ENCODE data around the gene TNFRSF17.

The TNFRSF17 gene

GRCh38 chr16:11972128-11972527 is 7.1 kb downstream of the TNFRSF17 start:
- DNase-seq (ENCODE audit: low read depth): no peak

- DNase-seq (ENCODE audit: low read depth): no peak
Measured at GRCh38 chr16:11973070-11973469, 8.1 kb downstream of the TNFRSF17 start.

- no peak for DNase-seq (ENCODE audit: low read depth)
Measured at GRCh38 chr16:11976850-11977375, 11.9 kb downstream of the TNFRSF17 start.

GRCh38 chr16:11977376-11978041 is 12.5 kb downstream of the TNFRSF17 start:
- peak; percentile 73 for DNase-seq (ENCODE audit: low read depth)

GRCh38 chr16:11978080-11978479 is 13.1 kb downstream of the TNFRSF17 start:
- no peak for DNase-seq (ENCODE audit: low read depth)

- DNase-seq (ENCODE audit: low read depth): no peak
Measured at GRCh38 chr16:11979013-11979672, 14.1 kb downstream of the TNFRSF17 start.

GRCh38 chr16:11980136-11980844 is 15.3 kb downstream of the TNFRSF17 start:
- no peak for DNase-seq (ENCODE audit: low read depth)

- DNase-seq (ENCODE audit: low read depth): no peak
Measured at GRCh38 chr16:11985250-11985649, 20.2 kb downstream of the TNFRSF17 start.

GRCh38 chr16:11986521-11987057 is 21.6 kb downstream of the TNFRSF17 start:
- DNase-seq (ENCODE audit: low read depth): no peak

GRCh38 chr16:11988258-11988978 is 23.4 kb downstream of the TNFRSF17 start:
- DNase-seq (ENCODE audit: low read depth): no peak

GRCh38 chr16:11990702-11991390 is 25.8 kb downstream of the TNFRSF17 start:
- no peak for DNase-seq (ENCODE audit: low read depth)

GRCh38 chr16:11992008-11992584 is 27.1 kb downstream of the TNFRSF17 start:
- DNase-seq (ENCODE audit: low read depth): no peak

GRCh38 chr16:11992586-11993524 is 27.8 kb downstream of the TNFRSF17 start:
- no peak for DNase-seq (ENCODE audit: low read depth)

GRCh38 chr16:11994143-11995119 is 29.4 kb downstream of the TNFRSF17 start:
- no peak for DNase-seq (ENCODE audit: low read depth)

GRCh38 chr16:11996433-11997330 is 31.7 kb downstream of the TNFRSF17 start:
- no peak for DNase-seq (ENCODE audit: low read depth)

- no peak for DNase-seq (ENCODE audit: low read depth)
Measured at GRCh38 chr16:12000032-12000431, 35.0 kb downstream of the TNFRSF17 start.

GRCh38 chr16:12002447-12003006 is 37.5 kb downstream of the TNFRSF17 start:
- DNase-seq (ENCODE audit: low read depth): peak; percentile 72

Data from GM04504 (cell line).